Measurements from ENCODE around the gene ZNF597. TPM values are rescaled to one million over a fixed set of nuclear protein-coding genes. Genes with fewer than 3 reads are reported as not detected.

ZNF597 gene
- total RNA-seq, 1 donor from 2014 or later = 2.3 TPM

GRCh38 chr16:3389663-3390338, 53.5 kb downstream of the ZNF597 start:
- H3K36me3 Mint-ChIP-seq (ENCODE audit: unreplicated experiment) = peaks cover 84% of the 10 kb centered on the region
- no peaks in the 10 kb centered on the region for H3K27me3 Mint-ChIP-seq (ENCODE audit: unreplicated experiment)
- H3K4me1 Mint-ChIP-seq (ENCODE audit: unreplicated experiment) = no peaks in the 10 kb centered on the region
- H3K27ac Mint-ChIP-seq (ENCODE audit: unreplicated experiment) = no peak overlapping the region
- no peak for TF ChIP-seq CTCF (IDR thresholded peaks at IDR 0.05)
- DNase-seq (ENCODE audit: extremely low spot score, unreplicated experiment) = no peak
- peaks cover 35% of the 10 kb centered on the region for H3K9me3 Mint-ChIP-seq (ENCODE audit: unreplicated experiment)
- H3K4me3 Mint-ChIP-seq (ENCODE audit: unreplicated experiment) = no peak overlapping the region

GRCh38 chr16:3388325-3388724, 55.0 kb downstream of the ZNF597 start:
- DNase-seq (ENCODE audit: extremely low spot score, unreplicated experiment) = no peak
- peaks cover 35% of the 10 kb centered on the region for H3K9me3 Mint-ChIP-seq (ENCODE audit: unreplicated experiment)
- peaks cover 84% of the 10 kb centered on the region for H3K36me3 Mint-ChIP-seq (ENCODE audit: unreplicated experiment)
- no peak for TF ChIP-seq CTCF (IDR thresholded peaks at IDR 0.05)
- H3K4me3 Mint-ChIP-seq (ENCODE audit: unreplicated experiment) = no peak overlapping the region
- H3K4me1 Mint-ChIP-seq (ENCODE audit: unreplicated experiment) = no peaks in the 10 kb centered on the region
- no peaks in the 10 kb centered on the region for H3K27me3 Mint-ChIP-seq (ENCODE audit: unreplicated experiment)
- H3K27ac Mint-ChIP-seq (ENCODE audit: unreplicated experiment) = no peak overlapping the region

- Mint-ChIP-seq H3K4me3 (ENCODE audit: unreplicated experiment) (no peak overlapping the region), H3K27me3 (ENCODE audit: unreplicated experiment) (no peaks in the 10 kb centered on the region), H3K36me3 (ENCODE audit: unreplicated experiment) (peaks cover 73% of the 10 kb centered on the region), H3K4me1 (ENCODE audit: unreplicated experiment) (no peaks in the 10 kb centered on the region), H3K9me3 (ENCODE audit: unreplicated experiment) (peaks cover 47% of the 10 kb centered on the region), H3K27ac (ENCODE audit: unreplicated experiment) (no peak overlapping the region)
- no peak for TF ChIP-seq CTCF (IDR thresholded peaks at IDR 0.05)
- DNase-seq (ENCODE audit: extremely low spot score, unreplicated experiment) = no peak
Measured at GRCh38 chr16:3383045-3383448, 60.3 kb downstream of the ZNF597 start.

Small RNA genes within 50 kb of the gene (microRNA-seq; reads per million reads assigned to microRNA genes)
- not detected for gene MIR6126 (ENCODE audit: unreplicated experiment)

Other genes starting within 250 kb of the ZNF597 start
- gene ZNF200, start 208.3 kb downstream of the ZNF597 start, total RNA-seq = 9.0 and 9.1 TPM in 2 replicates
- gene MEFV, start 186.9 kb downstream of the ZNF597 start, total RNA-seq = not detected in 2 replicates
- 30.4 and 33.2 TPM in 2 replicates for gene ZNF263, start 160.0 kb downstream of the ZNF597 start, total RNA-seq
- 8.2 and 10.0 TPM in 2 replicates for gene TIGD7, start 138.1 kb downstream of the ZNF597 start, total RNA-seq
- gene ZNF75A, start 138.0 kb downstream of the ZNF597 start, total RNA-seq = 24.2 and 26.2 TPM in 2 replicates
- gene OR2C1, start 87.6 kb downstream of the ZNF597 start, total RNA-seq = not detected in 2 replicates
- gene ZSCAN32, start 42.5 kb downstream of the ZNF597 start, total RNA-seq = 14.3 and 14.5 TPM in 2 replicates
- 13.7 and 14.1 TPM in 2 replicates for gene ZNF174, start 42.3 kb downstream of the ZNF597 start, total RNA-seq
- 53.9 and 55.0 TPM in 2 replicates for gene NAA60, start 176 bp upstream of the ZNF597 start, total RNA-seq
- not detected in 2 replicates for gene C16orf90, start 52.0 kb upstream of the ZNF597 start, total RNA-seq
- gene CLUAP1, start 57.5 kb upstream of the ZNF597 start, total RNA-seq = 28.7 and 28.9 TPM in 2 replicates
- not detected in 2 replicates for gene NLRC3, start 133.9 kb upstream of the ZNF597 start, total RNA-seq
- gene SLX4, start 168.1 kb upstream of the ZNF597 start, total RNA-seq = 7.1 and 8.4 TPM in 2 replicates
- 22.5 and 23.1 TPM in 2 replicates for gene DNASE1, start 211.2 kb upstream of the ZNF597 start, total RNA-seq

Measured in osteocyte (in vitro differentiated cells).